Measurements from ENCODE around the gene KRT78.

Gene KRT78

GRCh38 chr12:52837781-52838608 is 10.8 kb downstream of the KRT78 start:
- no peak for DNase-seq

GRCh38 chr12:52837413-52837741 is 11.4 kb downstream of the KRT78 start:
- no peak for DNase-seq

GRCh38 chr12:52836491-52837412 is 12.0 kb downstream of the KRT78 start:
- DNase-seq = no peak

GRCh38 chr12:52836042-52836466 is 12.7 kb downstream of the KRT78 start:
- no peak for DNase-seq

- no peak for DNase-seq
Measured at GRCh38 chr12:52835271-52836041, 13.3 kb downstream of the KRT78 start.

- DNase-seq = no peak
Measured at GRCh38 chr12:52834727-52835001, 14.1 kb downstream of the KRT78 start.

GRCh38 chr12:52833922-52834726 is 14.7 kb downstream of the KRT78 start, which contains the start of gene KRT79:
TSS of gene KRT79 (minus strand) at chr12:52834311. CDS start at chr12:52834260, 51 bp downstream.
- DNase-seq = no peak

- no peak for DNase-seq
Measured at GRCh38 chr12:52832985-52833905, 15.5 kb downstream of the KRT78 start.

GRCh38 chr12:52832451-52832850 is 16.3 kb downstream of the KRT78 start:
- DNase-seq = no peak

GRCh38 chr12:52831251-52831650 is 17.5 kb downstream of the KRT78 start:
- DNase-seq = no peak

- no peak for DNase-seq
Measured at GRCh38 chr12:52829986-52830770, 18.6 kb downstream of the KRT78 start.

- no peak for DNase-seq
Measured at GRCh38 chr12:52828591-52829021, 20.2 kb downstream of the KRT78 start.

- no peak for DNase-seq
Measured at GRCh38 chr12:52828156-52828555, 20.6 kb downstream of the KRT78 start.

- DNase-seq = no peak
Measured at GRCh38 chr12:52827499-52828090, 21.2 kb downstream of the KRT78 start.

- DNase-seq = no peak
Measured at GRCh38 chr12:52826611-52827498, 21.9 kb downstream of the KRT78 start.

GRCh38 chr12:52825961-52826360 is 22.8 kb downstream of the KRT78 start:
- DNase-seq = no peak

GRCh38 chr12:52824741-52825410 is 23.9 kb downstream of the KRT78 start:
- no peak for DNase-seq

GRCh38 chr12:52823761-52824450 is 24.9 kb downstream of the KRT78 start:
- DNase-seq = no peak
